Liver (tissue), 9 donors: ENCODE results near the gene BRS3. TPM values are rescaled to one million over a fixed set of nuclear protein-coding genes. Genes with fewer than 3 reads are reported as not detected.

Experiments
- DNase-seq: peaks from one replicate; pipeline ENCODE4 v3.0.0-alpha.2; 2017; ENCODE audit warnings: low spot score
- H3K27ac ChIP-seq, 2 donors: one replicate each; pipeline ENCODE4 v1.7.0; 2013; ENCODE audit warnings: inconsistent platforms in 2 of 2, low read length in 2 of 2, control low read depth in 1 of 2, low read depth in 1 of 2, mild to moderate bottlenecking in 1 of 2
- H3K27me3 ChIP-seq, 4 donors: one replicate each; pipeline versions ENCODE4 v1.6.1 to v1.7.0; 2013; ENCODE audit warnings: low read length in 3 of 4, inconsistent platforms in 1 of 4, mild to moderate bottlenecking in 1 of 4, moderate library complexity in 1 of 4; ENCODE audit not compliant: control insufficient read depth in 4 of 4, insufficient read depth in 4 of 4
- H3K36me3 ChIP-seq, 4 donors: one replicate each; pipeline versions ENCODE4 v1.6.1 to v1.7.0; 2013; ENCODE audit warnings: low read length in 3 of 4, mild to moderate bottlenecking in 3 of 4, low read depth in 1 of 4, moderate library complexity in 1 of 4; ENCODE audit not compliant: control insufficient read depth in 4 of 4, insufficient read depth in 3 of 4
- H3K4me1 ChIP-seq, 4 donors: one replicate each; pipeline versions ENCODE4 v1.6.1 to v1.7.0; 2013; ENCODE audit warnings: low read length in 3 of 4, mild to moderate bottlenecking in 3 of 4, moderate library complexity in 1 of 4; ENCODE audit not compliant: control insufficient read depth in 4 of 4, insufficient read depth in 4 of 4
- H3K4me3 ChIP-seq, 3 donors: one replicate each; pipeline versions ENCODE4 v1.6.1 to v1.7.0; 2013; ENCODE audit warnings: low read length in 3 of 3, control low read depth in 1 of 3, low read depth in 1 of 3, mild to moderate bottlenecking in 1 of 3
- H3K9ac ChIP-seq, 2 donors: one replicate each; pipeline ENCODE4 v1.7.0; 2013; ENCODE audit warnings: low read length in 2 of 2, mild to moderate bottlenecking in 2 of 2, moderate library complexity in 2 of 2, control low read depth in 1 of 2, low read depth in 1 of 2
- H3K9me3 ChIP-seq, 4 donors: one replicate each; pipeline versions ENCODE4 v1.6.1 to v1.7.0; 2013; ENCODE audit warnings: low read length in 3 of 4; ENCODE audit not compliant: control insufficient read depth in 4 of 4
- FOXA1 ChIP-seq: IDR thresholded peaks from 2 replicates; pipeline ENCODE4 v1.6.1; 2016; ENCODE audit warnings: antibody characterized with exemption
- FOXA2 ChIP-seq: IDR thresholded peaks from 2 replicates; pipeline ENCODE4 v1.6.1; 2016; ENCODE audit warnings: antibody characterized with exemption
- GABPA ChIP-seq, 2 donors: IDR thresholded peaks in 1 of 2; conservative IDR thresholded peaks in 1 of 2; 2 replicates each; pipeline ENCODE4 v1.6.1; 2016; ENCODE audit warnings: antibody characterized with exemption in 2 of 2, mild to moderate bottlenecking in 1 of 2, moderate library complexity in 1 of 2
- HNF4G ChIP-seq: IDR thresholded peaks from 2 replicates; pipeline ENCODE4 v1.6.1; 2016; ENCODE audit warnings: antibody characterized with exemption
- JUND ChIP-seq, 2 donors: IDR thresholded peaks; 2 replicates each; pipeline ENCODE4 v1.6.1; 2016; ENCODE audit warnings: antibody characterized with exemption in 2 of 2
- NR2F2 ChIP-seq: IDR thresholded peaks from 2 replicates; pipeline ENCODE4 v1.6.1; 2016; ENCODE audit warnings: antibody characterized with exemption
- RAD21 ChIP-seq, 2 donors: IDR thresholded peaks; 2 replicates each; pipeline ENCODE4 v1.6.1; 2016; ENCODE audit warnings: antibody characterized with exemption in 2 of 2, mild to moderate bottlenecking in 2 of 2
- REST ChIP-seq: IDR thresholded peaks from 2 replicates; pipeline ENCODE4 v1.6.1; 2016; ENCODE audit warnings: antibody characterized with exemption, mild to moderate bottlenecking
- RXRA ChIP-seq, 2 donors: IDR thresholded peaks; 2 replicates each; pipeline ENCODE4 v1.6.1; 2017 to 2018; ENCODE audit warnings: antibody characterized with exemption in 2 of 2, mild to moderate bottlenecking in 1 of 2
- TAF1 ChIP-seq: conservative IDR thresholded peaks from 2 replicates; pipeline ENCODE4 v1.6.1; 2016; ENCODE audit warnings: antibody characterized with exemption, mild to moderate bottlenecking
- WGBS: extraction: QIAGEN DNeasy Blood & Tissue Kit; methylation state at CpG from one replicate; pipeline ENCODE4 v1.1.7; 2013; 5-methylcytosine and 5-hydroxymethylcytosine counted together
- polyA plus RNA-seq, 2 donors: library from polyadenylated mRNA; stranded (reverse) in 1 of 2; unstranded in 1 of 2; fragments of 200-250 nt in 1 of 2; fragments of >200 nt in 1 of 2; fragmentation: Nextera tagmentation in 1 of 2; extraction: Ambion mirVana in 1 of 2; gene quantifications; one replicate each; pipeline versions ENCODE4 v1.2.1 to v1.2.3, GENCODE V29; 2013 to 2015
- total RNA-seq, 2 donors: library from RNA; depleted of rRNA; stranded (reverse); fragments of >200 nt; gene quantifications; one replicate each; pipeline ENCODE4 v1.2.3, GENCODE V29; 2014
- TF ChIP-seq, protein P1 (sequence below): IDR thresholded peaks from 2 replicates; pipeline ENCODE4 v1.6.1; 2016; ENCODE audit warnings: antibody characterized with exemption
- TF ChIP-seq, protein P2 (sequence below): IDR thresholded peaks from 2 replicates; pipeline ENCODE4 v1.6.1; 2016; ENCODE audit warnings: antibody characterized with exemption
- donor health status: healthy.
- donor health status: healthy.
- donor health status: healthy.
- donor health status: healthy.
- donor health status: healthy.

Gene BRS3
- total and polyA plus RNA-seq, 4 donors: not detected

DNA sequence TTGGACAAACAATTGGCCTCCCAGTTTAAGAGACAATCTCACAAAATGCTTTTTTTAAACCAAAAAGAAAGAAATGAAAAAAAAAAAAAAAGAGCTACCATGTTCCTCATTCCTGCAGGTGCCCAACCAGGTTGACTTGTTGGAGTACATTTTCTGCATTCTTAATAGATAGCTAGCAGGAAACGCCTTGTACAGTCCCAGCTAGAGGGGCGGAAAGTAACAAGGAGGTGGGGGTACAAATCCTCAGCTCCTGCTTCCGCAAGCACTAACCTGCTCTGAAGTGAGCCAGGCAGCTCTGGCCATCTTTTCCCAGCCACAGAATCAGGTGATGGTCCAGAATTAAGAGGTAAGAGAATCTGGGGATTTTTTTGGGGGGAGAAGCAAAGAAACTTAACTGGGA is 44.2 kb downstream of the BRS3 start, which contains the start of gene VGLL1:
VGLL1 (plus strand) TSS at position 265 of the 400 bp plus-strand sequence. CDS start 3,806 bp downstream, outside the sequence.
- no peaks in the 10 kb centered on the region for H3K4me1 ChIP-seq
- H3K27me3 ChIP-seq: peaks cover 0 to 5% (median 0%) of the 10 kb centered on the region in 4 donors
- TF ChIP-seq REST: no peak
- TF ChIP-seq NR2F2: no peak
- TF ChIP-seq JUND (IDR thresholded peaks at IDR 0.05): no peak
- TF ChIP-seq TAF1: no peak
- TF ChIP-seq FOXA1: no peak
- TF ChIP-seq GABPA (IDR thresholded peaks at IDR 0.05 in 1 of 2, conservative IDR thresholded peaks at IDR 0.05 in 1 of 2): no peak
- TF ChIP-seq, protein P1, sequence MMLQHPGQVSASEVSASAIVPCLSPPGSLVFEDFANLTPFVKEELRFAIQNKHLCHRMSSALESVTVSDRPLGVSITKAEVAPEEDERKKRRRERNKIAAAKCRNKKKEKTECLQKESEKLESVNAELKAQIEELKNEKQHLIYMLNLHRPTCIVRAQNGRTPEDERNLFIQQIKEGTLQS: no peak
- no peak for TF ChIP-seq RAD21 (IDR thresholded peaks at IDR 0.05)
- WGBS: 82% methylated on average over 3 of the region's 3 CpGs
- H3K27ac ChIP-seq: no peak within 1 kb of the TSS
- H3K4me3 ChIP-seq: no peak within 1 kb of the TSS
- H3K9me3 ChIP-seq: no peaks in the 10 kb centered on the region
- DNase-seq: no peak
- no peak within 1 kb of the TSS for H3K9ac ChIP-seq
- no peaks in the 10 kb centered on the region for H3K36me3 ChIP-seq

DNA sequence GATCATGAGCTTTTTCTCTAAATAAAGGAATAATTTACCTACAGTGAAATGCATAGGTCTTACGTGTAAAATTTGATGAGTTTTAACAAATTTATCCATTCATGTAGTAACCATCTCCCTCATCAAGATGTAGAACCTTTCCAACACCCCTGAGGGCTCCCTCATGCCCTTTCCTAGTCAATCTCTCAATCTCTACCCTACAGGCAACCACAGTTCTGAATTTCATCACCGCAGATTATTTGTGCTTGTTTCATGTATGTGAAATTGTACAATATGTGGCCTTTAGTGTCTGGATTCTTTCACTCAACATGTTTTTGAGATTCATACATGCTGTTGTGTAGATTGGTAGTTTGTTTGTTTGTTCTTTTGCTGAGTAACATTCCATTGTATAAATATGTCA is 46.4 kb downstream of the BRS3 start:
- no peak for TF ChIP-seq REST
- TF ChIP-seq FOXA2: no peak
- no peak for TF ChIP-seq RXRA (IDR thresholded peaks at IDR 0.05)
- TF ChIP-seq, protein P2, sequence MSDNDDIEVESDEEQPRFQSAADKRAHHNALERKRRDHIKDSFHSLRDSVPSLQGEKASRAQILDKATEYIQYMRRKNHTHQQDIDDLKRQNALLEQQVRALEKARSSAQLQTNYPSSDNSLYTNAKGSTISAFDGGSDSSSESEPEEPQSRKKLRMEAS: no peak
- TF ChIP-seq RAD21 (IDR thresholded peaks at IDR 0.05): no peak
- no peak for TF ChIP-seq HNF4G
- Histone ChIP-seq H3K36me3 (no peaks in the 10 kb centered on the region), H3K4me3 (no peak overlapping the region), H3K27ac (no peak overlapping the region), H3K27me3 (peaks cover 0 to 5% (median 0%) of the 10 kb centered on the region in 4 donors), H3K9me3 (no peaks in the 10 kb centered on the region), H3K4me1 (no peaks in the 10 kb centered on the region), H3K9ac (no peak overlapping the region)
- DNase-seq: no peak
- 94% methylated on average over 2 of the region's 2 CpGs for WGBS
